CD14-positive monocyte (primary cell): ENCODE measurements around the gene ATG7. TPM values are rescaled to one million over a fixed set of nuclear protein-coding genes. Genes with fewer than 3 reads are reported as not detected.

Source experiments
- DNase-seq, 3 donors: peaks; one replicate each; pipeline ENCODE4 v3.0.0-alpha.2; 2011 to 2022
- H2AFZ ChIP-seq: 2 replicates; pipeline ENCODE4 v1.6.0; 2012; ENCODE audit warnings: mild to moderate bottlenecking, low read depth, low read length, inconsistent platforms; ENCODE audit not compliant: insufficient read depth, poor library complexity, severe bottlenecking
- H3K27ac ChIP-seq, 2 donors: 1 replicate in 1 of 2; 2 replicates in 1 of 2; pipeline ENCODE4 v1.5.1; 2012 to 2013; ENCODE audit warnings: low read length in 2 of 2, control low read depth in 1 of 2, inconsistent platforms in 1 of 2, low read depth in 1 of 2, mild to moderate bottlenecking in 1 of 2
- H3K27me3 ChIP-seq, 2 donors: one replicate each; pipeline versions ENCODE4 v1.6.0 to v1.6.1; 2011 to 2013; ENCODE audit warnings: low read length in 2 of 2; ENCODE audit not compliant: control insufficient read depth in 2 of 2, insufficient read depth in 2 of 2
- H3K36me3 ChIP-seq, 2 donors: replicated peaks in 1 of 2; 1 replicate in 1 of 2; 2 replicates in 1 of 2; pipeline versions ENCODE4 v1.5.1 to v1.6.1; 2012 to 2013; ENCODE audit warnings: low read length in 2 of 2, control low read depth in 1 of 2, inconsistent platforms in 1 of 2, mild to moderate bottlenecking in 1 of 2; ENCODE audit not compliant: insufficient read depth in 2 of 2, control insufficient read depth in 1 of 2
- H3K4me1 ChIP-seq, 2 donors: 1 replicate in 1 of 2; 2 replicates in 1 of 2; pipeline versions ENCODE4 v1.5.1 to v1.6.1; 2012 to 2013; ENCODE audit warnings: low read length in 2 of 2, control low read depth in 1 of 2, inconsistent platforms in 1 of 2, mild to moderate bottlenecking in 1 of 2, moderate library complexity in 1 of 2; ENCODE audit not compliant: insufficient read depth in 2 of 2, control insufficient read depth in 1 of 2
- H3K4me2 ChIP-seq: replicated peaks from 2 replicates; pipeline ENCODE3; 2012; ENCODE audit warnings: low read length, moderate library complexity, mild to moderate bottlenecking; ENCODE audit not compliant: poor library complexity, severe bottlenecking; ENCODE audit errors: extremely low read depth
- H3K4me3 ChIP-seq, 3 experiments: fragments of 200-600 bp in 1 of 3; sonication (generic) in 1 of 3; replicated peaks in 1 of 3; 1 replicate in 2 of 3; 2 replicates in 1 of 3; pipeline ENCODE4 v1.5.1; 2011 to 2013; ENCODE audit warnings: low read length in 3 of 3, mild to moderate bottlenecking in 3 of 3, control low read depth in 2 of 3, low read depth in 2 of 3, inconsistent platforms in 1 of 3, moderate library complexity in 1 of 3
- H3K79me2 ChIP-seq: 2 replicates; pipeline ENCODE4 v1.6.0; 2012; ENCODE audit warnings: mild to moderate bottlenecking, control low read depth, inconsistent platforms, low read length, moderate library complexity; ENCODE audit not compliant: insufficient read depth
- H3K9ac ChIP-seq: 2 replicates; pipeline ENCODE4 v1.6.0; 2017; ENCODE audit warnings: low read length, mild to moderate bottlenecking; ENCODE audit not compliant: insufficient read depth, poor library complexity, severe bottlenecking
- H3K9me3 ChIP-seq, 2 donors: replicated peaks in 1 of 2; 1 replicate in 1 of 2; 2 replicates in 1 of 2; pipeline versions ENCODE4 v1.5.1 to v1.6.1; 2012 to 2013; ENCODE audit warnings: low read length in 2 of 2, control low read depth in 1 of 2; ENCODE audit not compliant: control insufficient read depth in 1 of 2, insufficient read depth in 1 of 2
- H4K20me1 ChIP-seq: 2 replicates; pipeline ENCODE4 v1.6.0; 2012; ENCODE audit warnings: mild to moderate bottlenecking, low read length, control low read depth, moderate library complexity; ENCODE audit not compliant: insufficient read depth
- H3K27ac Mint-ChIP-seq, 7 donors: one replicate each; pipeline ENCODE4 v1.8.0; 2020; ENCODE audit warnings: mild to moderate bottlenecking in 7 of 7, mixed read lengths in 7 of 7, moderate library complexity in 6 of 7, inconsistent platforms in 2 of 7
- H3K27me3 Mint-ChIP-seq, 3 donors: one replicate each; pipeline ENCODE4 v1.8.0; 2021 to 2022; ENCODE audit warnings: low read depth in 3 of 3, mild to moderate bottlenecking in 3 of 3, mixed read lengths in 3 of 3, moderate library complexity in 3 of 3, inconsistent platforms in 1 of 3
- H3K36me3 Mint-ChIP-seq, 2 donors: one replicate each; pipeline ENCODE4 v1.8.0; 2020; ENCODE audit warnings: mixed read lengths in 2 of 2, inconsistent platforms in 1 of 2, mild to moderate bottlenecking in 1 of 2
- H3K4me1 Mint-ChIP-seq: one replicate; pipeline ENCODE4 v1.8.0; 2020; ENCODE audit warnings: mild to moderate bottlenecking, mixed read lengths
- H3K4me3 Mint-ChIP-seq, 2 donors: one replicate each; pipeline ENCODE4 v1.8.0; 2020; ENCODE audit warnings: mild to moderate bottlenecking in 2 of 2, mixed read lengths in 2 of 2, moderate library complexity in 1 of 2
- H3K9me3 Mint-ChIP-seq, 7 donors: one replicate each; pipeline ENCODE4 v1.8.0; 2020 to 2022; ENCODE audit warnings: mixed read lengths in 7 of 7, mild to moderate bottlenecking in 6 of 7, moderate library complexity in 6 of 7, inconsistent platforms in 2 of 7
- CTCF ChIP-seq: fragments of 200-600 bp; IDR thresholded peaks from one replicate; pipeline ENCODE4 v1.8.0; 2022; ENCODE audit warnings: antibody characterized with exemption, mild to moderate bottlenecking
- WGBS: methylation state at CpG from one replicate; pipeline ENCODE4 v1.1.5; 2013; ENCODE audit warnings: missing lambda C conversion rate; ENCODE audit not compliant: insufficient coverage; 5-methylcytosine and 5-hydroxymethylcytosine counted together
- intact Hi-C, 2 donors: fragments of 100-400 bp; cut with micrococcal nuclease; formaldehyde crosslinking; loops; one replicate each; pipeline versions ENCODE4 v1.15.0 to v1.15.1; 2023
- polyA plus RNA-seq, 3 donors: library from polyadenylated mRNA; depleted of rRNA in 1 of 3; unstranded in 2 of 3; stranded (reverse) in 1 of 3; fragments of 300-500 nt in 2 of 3; fragments of >200 nt in 1 of 3; fragmentation: Illumina TruSeq in 2 of 3; gene quantifications; 1 replicate in 2 of 3; 2 replicates in 1 of 3; pipeline ENCODE4 v1.2.3, GENCODE V29; 2012 to 2021

Gene ATG7
- polyA plus RNA-seq, 3 donors: 57.4 to 101 (median 89.7) TPM

- H3K27me3 Mint-ChIP-seq: peaks cover 0 to 1% (median 0%) of the 10 kb centered on the region in 3 donors
- H3K9ac ChIP-seq: no peak overlapping the region
- H3K4me1 ChIP-seq: peaks cover 86 to 90% of the 10 kb centered on the region in 2 donors
- no peaks in the 10 kb centered on the region for H3K27me3 ChIP-seq
- peaks cover 80% of the 10 kb centered on the region for H3K4me1 Mint-ChIP-seq
- intact Hi-C loops: loop anchor here in 1 of 2 donors (5.0 kb wide), 1 partner anchor 60 kb away; no protein-coding TSS in a partner anchor
- WGBS: 94% methylated on average over 6 of the region's 10 CpGs
- peak overlapping the region; percentile 72 for H3K4me2 ChIP-seq
- no peaks in the 10 kb centered on the region for H4K20me1 ChIP-seq
- H2AFZ ChIP-seq: no peak overlapping the region
- H3K27ac ChIP-seq: peak overlapping the region; percentile 96 to 98
- H3K79me2 ChIP-seq: peaks cover 83% of the 10 kb centered on the region
- DNase-seq: no peak
- peaks cover 0 to 2% (median 0%) of the 10 kb centered on the region in 7 donors for H3K9me3 Mint-ChIP-seq
- peaks cover 57 to 74% of the 10 kb centered on the region in 2 donors for H3K36me3 Mint-ChIP-seq
- peak overlapping the region in 1 of 2 donors; percentile 39 for H3K4me3 Mint-ChIP-seq
- peak overlapping the region in 1 of 3 experiments; percentile 53 for H3K4me3 ChIP-seq
- no peak for TF ChIP-seq CTCF
- H3K36me3 ChIP-seq: peaks cover 3 to 37% of the 10 kb centered on the region in 2 donors
- H3K9me3 ChIP-seq: no peaks in the 10 kb centered on the region
- peak overlapping the region; percentile 96 to 100 (median 99) for H3K27ac Mint-ChIP-seq
Measured at GRCh38 chr3:11287404-11287803, 15.2 kb downstream of the ATG7 start.

GRCh38 chr3:11288021-11288491 is 15.9 kb downstream of the ATG7 start:
- H3K9me3 Mint-ChIP-seq: peaks cover 0 to 2% (median 0%) of the 10 kb centered on the region in 7 donors
- peak overlapping the region; percentile 96 to 100 (median 99) for H3K27ac Mint-ChIP-seq
- WGBS: no CpG with 5 or more reads among the region's 2 CpGs
- peak overlapping the region in 2 of 3 experiments; percentile 26 to 53 for H3K4me3 ChIP-seq
- H3K79me2 ChIP-seq: peaks cover 83% of the 10 kb centered on the region
- H3K36me3 Mint-ChIP-seq: peaks cover 56 to 71% of the 10 kb centered on the region in 2 donors
- peaks cover 3 to 39% of the 10 kb centered on the region in 2 donors for H3K36me3 ChIP-seq
- peak overlapping the region; percentile 72 for H3K4me2 ChIP-seq
- H4K20me1 ChIP-seq: no peaks in the 10 kb centered on the region
- H3K9ac ChIP-seq: peak overlapping the region; percentile 61
- H3K27me3 Mint-ChIP-seq: peaks cover 0 to 1% (median 0%) of the 10 kb centered on the region in 3 donors
- no peak overlapping the region for H2AFZ ChIP-seq
- DNase-seq: peak in 2 of 3 donors; percentile 65 to 69
- no peak for TF ChIP-seq CTCF
- H3K4me1 ChIP-seq: peaks cover 79 to 84% of the 10 kb centered on the region in 2 donors
- H3K4me1 Mint-ChIP-seq: peaks cover 76% of the 10 kb centered on the region
- intact Hi-C loops: loop anchor here (2.0 to 5.0 kb wide), 2 partner anchors 13 to 61 kb away; no protein-coding TSS in a partner anchor
- no peaks in the 10 kb centered on the region for H3K9me3 ChIP-seq
- H3K27me3 ChIP-seq: no peaks in the 10 kb centered on the region
- H3K27ac ChIP-seq: peak overlapping the region; percentile 96 to 98
- no peak overlapping the region for H3K4me3 Mint-ChIP-seq
